PC-9 (cell line): ENCODE data around the gene PCMTD2. TPM values are rescaled to one million over a fixed set of nuclear protein-coding genes. Genes with fewer than 3 reads are reported as not detected.
A peak's percentile ranks its signal among the peaks of the same experiment; 100 is the strongest.

ENCODE experiments used
- BruUV-seq: library from RNA; stranded (reverse); fragments of 400-500 nt; replicated peaks from 2 replicates; lab custom pipeline; 2021; lab: Mats Ljungman, UMichigan
- CTCF ChIA-PET: fragments of 300-600 bp; sonication (Branson Sonifier 250); formaldehyde crosslinking; loops from one replicate; lab custom pipeline; 2022; ENCODE audit warnings: antibody characterized with exemption; lab: Charles Lee
- POLR2A ChIA-PET: fragments of 300-600 bp; sonication (Branson Sonifier 250); formaldehyde crosslinking; loops from one replicate; lab custom pipeline; 2022; ENCODE audit warnings: antibody characterized with exemption; ENCODE audit not compliant: unreplicated experiment; lab: Charles Lee
- DNase-seq, 2 experiments: peaks; one replicate each; pipeline versions ENCODE4 v3.0.0 to v3.0.0-alpha.2; 2015 to 2022; ENCODE audit warnings: mixed read lengths in 1 of 2
- H2AFZ ChIP-seq: fragments of 200-600 bp; sonication (generic); 2 replicates; pipeline ENCODE4 v1.8.1; 2017; ENCODE audit warnings: antibody characterized with exemption
- H3F3A ChIP-seq: fragments of 200-600 bp; sonication (generic); 2 replicates; pipeline ENCODE4 v1.8.1; 2017; ENCODE audit warnings: antibody characterized with exemption, mild to moderate bottlenecking, low read depth; ENCODE audit not compliant: insufficient read depth
- H3K27ac ChIP-seq: fragments of 200-600 bp; sonication (generic); 2 replicates; pipeline ENCODE4 v1.6.1; 2016; ENCODE audit warnings: mixed run types
- H3K27me3 ChIP-seq: fragments of 200-600 bp; sonication (generic); 2 replicates; pipeline ENCODE4 v1.6.1; 2016; ENCODE audit warnings: low read depth, mixed run types; ENCODE audit not compliant: insufficient read depth
- H3K36me3 ChIP-seq: fragments of 200-600 bp; sonication (generic); 2 replicates; pipeline ENCODE4 v1.6.1; 2016; ENCODE audit warnings: low read depth, mixed run types
- H3K4me1 ChIP-seq: fragments of 200-600 bp; sonication (generic); replicated peaks from 2 replicates; pipeline ENCODE4 v1.6.1; 2016; ENCODE audit warnings: mixed run types; ENCODE audit not compliant: insufficient read depth
- H3K4me2 ChIP-seq: fragments of 200-600 bp; sonication (generic); 2 replicates; pipeline ENCODE4 v1.6.1; 2017; ENCODE audit warnings: mixed run types
- H3K4me3 ChIP-seq: fragments of 200-600 bp; sonication (generic); 2 replicates; pipeline ENCODE4 v1.6.1; 2016; ENCODE audit warnings: mixed run types
- H3K79me2 ChIP-seq: fragments of 200-600 bp; sonication (generic); 2 replicates; pipeline ENCODE4 v1.6.1; 2017; ENCODE audit warnings: low read depth, mixed run types
- H3K9me2 ChIP-seq: fragments of 200-600 bp; sonication (generic); 2 replicates; pipeline ENCODE4 v1.8.1; 2017; ENCODE audit warnings: mild to moderate bottlenecking; ENCODE audit not compliant: insufficient read depth
- H3K9me3 ChIP-seq: fragments of 200-600 bp; sonication (generic); 2 replicates; pipeline ENCODE4 v1.8.1; 2016; ENCODE audit warnings: low read depth; ENCODE audit not compliant: insufficient read depth
- H4K20me1 ChIP-seq: fragments of 200-600 bp; sonication (generic); 2 replicates; pipeline ENCODE4 v1.8.1; 2017; ENCODE audit not compliant: insufficient read depth
- CTCF ChIP-seq: fragments of 200-600 bp; sonication (generic); conservative IDR thresholded peaks from 2 replicates; pipeline ENCODE4 v1.6.1; 2017; ENCODE audit warnings: mixed run types, antibody characterized with exemption, mild to moderate bottlenecking, moderate library complexity
- EZH2 ChIP-seq: fragments of 200-600 bp; sonication (generic); IDR thresholded peaks from 2 replicates; pipeline ENCODE4 v1.8.0; 2017; ENCODE audit warnings: antibody characterized with exemption, low read depth
- intact Hi-C: fragments of 100-400 bp; cut with micrococcal nuclease; formaldehyde crosslinking; loops from one replicate; pipeline ENCODE4 v1.10.0; 2022; ENCODE audit not compliant: unreplicated experiment
- total RNA-seq: library from RNA; stranded (reverse); gene quantifications from 2 replicates; pipeline ENCODE4 v1.2.3, GENCODE V29; 2021

PCMTD2 gene
- total RNA-seq, 1 experiment from 2014 or later: 86.5 TPM

DNA sequence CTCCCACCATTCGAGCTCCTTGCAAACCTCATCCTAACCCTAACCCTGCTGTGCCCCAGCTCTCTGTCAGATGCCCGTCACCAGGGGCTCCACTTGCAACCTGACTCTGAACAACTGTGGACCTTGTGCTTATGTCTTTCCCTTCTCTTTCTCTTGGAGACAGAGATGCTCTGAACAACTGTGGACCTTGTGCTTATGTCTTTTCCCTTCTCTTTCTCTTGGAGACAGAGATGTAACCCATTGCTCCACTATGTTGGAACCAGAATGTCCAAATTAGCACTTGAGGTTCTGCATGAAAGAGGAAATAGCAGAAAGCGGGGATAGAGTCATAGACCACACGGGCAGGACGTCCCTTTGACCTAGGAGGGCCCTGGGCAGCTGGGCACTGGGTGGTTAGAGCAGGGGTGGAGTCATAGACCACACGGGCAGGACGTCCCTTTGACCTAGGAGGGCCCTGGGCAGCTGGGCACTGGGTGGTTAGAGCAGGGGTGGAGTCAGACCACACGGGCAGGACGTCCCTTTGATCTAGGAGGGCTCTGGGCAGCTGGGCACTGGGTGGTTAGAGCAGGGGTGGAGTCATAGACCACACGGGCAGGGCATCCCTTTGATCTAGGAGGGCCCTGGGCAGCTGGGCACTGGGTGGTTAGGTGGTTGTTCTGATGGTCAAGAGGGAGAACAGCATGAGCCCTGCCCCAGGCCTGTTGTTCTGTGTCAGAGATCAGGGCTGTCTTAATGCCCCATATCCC is 22.2 kb downstream of the PCMTD2 start:
- no peak for DNase-seq
- no peak for TF ChIP-seq EZH2
- TF ChIP-seq CTCF: no peak
- peaks cover 8% of the 10 kb centered on the region; the same call in 1 of the 2 replicates for H4K20me1 ChIP-seq
- H3F3A ChIP-seq: no peaks in the 10 kb centered on the region; the same call in 1 of the 2 replicates
- CTCF ChIA-PET: no interaction called here
- no peaks in the 10 kb centered on the region for H3K4me1 ChIP-seq
- no TSS peak for BruUV-seq
- intact Hi-C loops: no loop called here
- no peak overlapping the region for H3K27ac ChIP-seq
- H3K9me3 ChIP-seq: no peaks in the 10 kb centered on the region
- H3K4me3 ChIP-seq: no peak overlapping the region
- no peaks in the 10 kb centered on the region for H3K79me2 ChIP-seq
- no peak overlapping the region for H3K4me2 ChIP-seq
- H2AFZ ChIP-seq: no peak overlapping the region
- POLR2A ChIA-PET: no interaction called here
- H3K9me2 ChIP-seq: no peaks in the 10 kb centered on the region
- peaks cover 20% of the 10 kb centered on the region for H3K27me3 ChIP-seq
- H3K36me3 ChIP-seq: 0 out of 2 replicates have a peak, but pooled peaks cover 4% of the 10 kb centered on the region

GRCh38 chr20:64278317-64278681 is 22.8 kb downstream of the PCMTD2 start:
- H3F3A ChIP-seq: no peaks in the 10 kb centered on the region; the same call in 1 of the 2 replicates
- no peak overlapping the region for H3K27ac ChIP-seq
- H3K9me3 ChIP-seq: no peaks in the 10 kb centered on the region
- no TSS peak for BruUV-seq
- no peak overlapping the region for H3K4me2 ChIP-seq
- H4K20me1 ChIP-seq: peaks cover 8% of the 10 kb centered on the region; the same call in 1 of the 2 replicates
- no peaks in the 10 kb centered on the region for H3K4me1 ChIP-seq
- H3K36me3 ChIP-seq: 0 out of 2 replicates have a peak, but pooled peaks cover 4% of the 10 kb centered on the region
- ChIA-PET CTCF (no interaction called here), POLR2A (no interaction called here)
- H3K9me2 ChIP-seq: no peaks in the 10 kb centered on the region
- H3K27me3 ChIP-seq: peaks cover 25% of the 10 kb centered on the region
- H2AFZ ChIP-seq: no peak overlapping the region
- H3K4me3 ChIP-seq: no peak overlapping the region
- intact Hi-C loops: no loop called here
- no peak for DNase-seq
- H3K79me2 ChIP-seq: no peaks in the 10 kb centered on the region
- TF ChIP-seq CTCF (no peak), EZH2 (no peak)

DNA sequence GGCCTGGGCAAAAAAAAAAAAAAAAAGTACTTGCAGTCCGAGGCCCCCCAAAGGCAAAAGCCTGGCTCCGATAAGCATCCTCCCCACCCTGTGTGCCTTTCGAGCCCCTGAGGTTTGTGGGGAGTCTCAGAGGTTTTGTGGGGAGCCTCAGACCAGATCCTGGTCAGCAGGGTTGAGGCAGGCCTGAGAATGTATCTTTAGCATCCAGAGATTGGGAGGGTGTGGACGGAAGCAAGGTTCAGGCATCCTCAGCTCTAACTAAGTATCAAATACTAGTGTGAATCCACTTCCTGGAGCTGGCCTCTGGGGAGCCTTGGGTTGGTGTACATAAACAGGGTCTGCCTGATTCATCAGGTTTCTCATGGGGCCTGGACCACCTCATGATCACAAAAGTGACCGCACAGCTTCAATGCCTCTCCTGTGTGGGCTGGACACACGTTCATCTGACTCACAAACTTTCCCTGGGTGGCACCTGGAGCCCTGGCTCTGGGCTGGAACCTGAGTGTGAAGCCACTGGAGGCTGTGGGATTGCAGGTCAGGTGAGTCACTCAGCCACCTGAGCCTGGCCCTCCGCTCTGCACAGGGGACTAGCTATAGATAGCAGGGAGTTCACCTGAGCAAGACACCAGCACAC is 24.4 kb downstream of the PCMTD2 start:
- H3F3A ChIP-seq: 0 out of 2 replicates have a peak, but pooled peaks cover 6% of the 10 kb centered on the region
- H4K20me1 ChIP-seq: peaks cover 6% of the 10 kb centered on the region; the same call in 1 of the 2 replicates
- no peak for TF ChIP-seq EZH2
- no peak for TF ChIP-seq CTCF
- peak; percentile 12 to 53 for DNase-seq
- BruUV-seq: no TSS peak
- peaks cover 25% of the 10 kb centered on the region for H3K27me3 ChIP-seq
- no peak overlapping the region for H2AFZ ChIP-seq
- intact Hi-C loops: no loop called here
- CTCF ChIA-PET: no interaction called here
- POLR2A ChIA-PET: interaction anchor here (0.8 kb wide), 1 partner anchor 24 kb away, joined by 11 read pairs; the partner anchor contains the start of gene PCMTD2
- H3K4me3 ChIP-seq: no peak overlapping the region
- no peaks in the 10 kb centered on the region for H3K36me3 ChIP-seq
- H3K4me1 ChIP-seq: no peaks in the 10 kb centered on the region
- H3K9me2 ChIP-seq: no peaks in the 10 kb centered on the region
- no peaks in the 10 kb centered on the region for H3K79me2 ChIP-seq
- H3K27ac ChIP-seq: no peak overlapping the region
- H3K4me2 ChIP-seq: no peak overlapping the region
- no peaks in the 10 kb centered on the region for H3K9me3 ChIP-seq
